ENCODE measurements around the gene SSBP3. TPM values are rescaled to one million over a fixed set of nuclear protein-coding genes. Genes with fewer than 3 reads are reported as not detected.

The SSBP3 gene
- total RNA-seq, 1 experiment from 2014 or later = 115 TPM

DNA sequence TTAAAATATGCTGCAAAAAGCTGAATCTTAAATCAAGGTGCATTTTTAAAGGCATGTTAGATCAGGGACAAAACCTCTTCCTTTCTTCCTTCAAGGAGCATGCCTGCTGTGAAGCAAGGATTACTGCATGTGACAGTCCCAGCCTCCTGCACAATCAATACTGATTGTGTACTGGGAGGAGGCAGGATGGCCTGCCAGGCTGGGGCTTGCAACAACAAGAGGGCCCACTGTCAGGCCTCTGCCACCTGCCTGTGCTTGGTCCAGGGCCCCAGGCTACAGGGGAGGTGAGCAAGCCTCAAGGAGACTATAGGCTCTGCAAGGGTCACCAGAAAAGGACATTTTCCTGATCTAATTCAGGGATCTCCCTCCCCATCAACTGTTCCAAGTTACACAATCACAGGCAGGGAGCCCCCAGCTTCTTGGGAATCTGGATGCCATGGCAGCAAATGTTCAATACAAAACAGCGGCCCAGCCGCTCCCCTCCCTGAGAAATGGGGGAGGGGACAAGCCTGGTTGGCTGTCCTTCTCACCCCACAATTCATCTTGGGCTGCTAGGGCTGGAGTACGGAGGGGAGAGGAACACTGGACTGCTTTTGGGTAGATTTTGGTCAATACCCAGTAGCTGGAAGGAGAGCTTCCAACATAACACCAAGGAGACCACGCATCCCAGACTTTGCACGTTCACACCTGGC, 76.7 kb downstream of the SSBP3 start:
- Mint-ChIP-seq H3K9me3 (no peaks in the 10 kb centered on the region), H3K27me3 (ENCODE audit: low read depth) (no peaks in the 10 kb centered on the region), H3K36me3 (no peaks in the 10 kb centered on the region), H3K4me3 (no peak overlapping the region), H3K27ac (peak overlapping the region; percentile 85), H3K4me1 (peaks cover 96% of the 10 kb centered on the region)
- peak; percentile 10; the same call in 1 of the 2 replicates for ATAC-seq
- ChIA-PET POLR2A (interaction anchor here (0.6 kb wide), 1 partner anchor 14 kb away, joined by 3 read pairs; no protein-coding TSS in a partner anchor), CTCF (interaction anchor here (0.6 to 2.3 kb wide), 3 partner anchors 16 to 208 kb away, joined by 4 to 8 read pairs (median 4); no protein-coding TSS in a partner anchor)
- TF ChIP-seq NR3C1 (CRISPR knock-in tag; conservative IDR thresholded peaks at IDR 0.05; ENCODE audit: low read depth) (no peak), USF2 (CRISPR knock-in tag; IDR thresholded peaks at IDR 0.05) (0 out of 2 replicates have a peak, but pooled peaks have one; percentile 15)
- DNase-seq (ENCODE audit: low spot score) = no peak

DNA sequence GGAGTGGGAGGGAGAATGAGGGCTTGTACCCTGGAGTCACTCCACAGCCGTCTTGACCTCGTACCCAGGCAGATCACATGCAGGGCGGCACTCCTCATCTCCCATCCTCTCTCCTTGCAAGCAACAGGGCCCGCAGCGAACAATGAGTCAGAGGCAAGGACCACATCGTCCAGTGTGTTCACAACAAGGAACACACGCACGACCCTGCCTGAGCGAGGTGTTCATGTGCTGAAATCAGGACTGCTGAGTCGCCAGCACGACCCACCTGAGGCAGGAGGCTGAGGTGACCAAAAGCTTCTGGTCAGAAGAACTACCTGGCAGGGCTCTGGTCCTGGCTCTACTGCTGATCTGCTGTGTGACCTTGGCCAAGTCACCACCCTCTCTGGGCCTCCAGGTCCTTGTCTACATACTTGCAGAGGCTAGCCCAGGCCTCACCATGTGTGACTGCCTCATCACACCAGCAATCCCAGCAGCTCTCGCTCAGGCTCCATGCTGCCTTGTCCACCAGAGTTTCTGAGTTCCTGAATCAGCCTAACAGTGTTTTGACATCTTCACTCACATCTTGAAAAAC, 78.0 kb downstream of the SSBP3 start:
- Mint-ChIP-seq H3K4me3 (peak overlapping the region; percentile 43), H3K27me3 (ENCODE audit: low read depth) (no peaks in the 10 kb centered on the region), H3K36me3 (no peaks in the 10 kb centered on the region), H3K27ac (peak overlapping the region; percentile 85), H3K4me1 (peaks cover 100% of the 10 kb centered on the region), H3K9me3 (no peaks in the 10 kb centered on the region)
- ChIA-PET CTCF (interaction anchor here (1.3 to 2.3 kb wide), 3 partner anchors 15 to 207 kb away, joined by 3 to 8 read pairs (median 4); no protein-coding TSS in a partner anchor), POLR2A (no interaction called here)
- ATAC-seq = peak; percentile 8; the same call in 1 of the 2 replicates
- TF ChIP-seq KAT7 (CRISPR knock-in tag; IDR thresholded peaks at IDR 0.05; ENCODE audit: borderline replicate concordance) (no peak), TCF7 (CRISPR knock-in tag; IDR thresholded peaks at IDR 0.05; ENCODE audit: low read depth) (no peak), TEAD1 (CRISPR knock-in tag; IDR thresholded peaks at IDR 0.05) (0 out of 2 replicates have a peak, but pooled peaks have one; percentile 0), ESRRA (CRISPR knock-in tag; IDR thresholded peaks at IDR 0.05; ENCODE audit: borderline replicate concordance) (no peak), ZNF396 (CRISPR knock-in tag; IDR thresholded peaks at IDR 0.05; ENCODE audit: borderline replicate concordance) (no peak), ZNF423 (CRISPR knock-in tag; IDR thresholded peaks at IDR 0.05) (no peak), NR1H2 (CRISPR knock-in tag; IDR thresholded peaks at IDR 0.05) (no peak), GTF2I (CRISPR knock-in tag; conservative IDR thresholded peaks at IDR 0.05) (peak; percentile 78), ZNF232 (CRISPR knock-in tag; IDR thresholded peaks at IDR 0.05) (no peak), ZNF671 (CRISPR knock-in tag; IDR thresholded peaks at IDR 0.05) (no peak)
- TF ChIP-seq, protein P1, sequence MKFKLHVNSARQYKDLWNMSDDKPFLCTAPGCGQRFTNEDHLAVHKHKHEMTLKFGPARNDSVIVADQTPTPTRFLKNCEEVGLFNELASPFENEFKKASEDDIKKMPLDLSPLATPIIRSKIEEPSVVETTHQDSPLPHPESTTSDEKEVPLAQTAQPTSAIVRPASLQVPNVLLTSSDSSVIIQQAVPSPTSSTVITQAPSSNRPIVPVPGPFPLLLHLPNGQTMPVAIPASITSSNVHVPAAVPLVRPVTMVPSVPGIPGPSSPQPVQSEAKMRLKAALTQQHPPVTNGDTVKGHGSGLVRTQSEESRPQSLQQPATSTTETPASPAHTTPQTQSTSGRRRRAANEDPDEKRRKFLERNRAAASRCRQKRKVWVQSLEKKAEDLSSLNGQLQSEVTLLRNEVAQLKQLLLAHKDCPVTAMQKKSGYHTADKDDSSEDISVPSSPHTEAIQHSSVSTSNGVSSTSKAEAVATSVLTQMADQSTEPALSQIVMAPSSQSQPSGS (CRISPR knock-in tag; IDR thresholded peaks at IDR 0.05; ENCODE audit: borderline replicate concordance, low read depth) = no peak
- TF ChIP-seq, protein P2, sequence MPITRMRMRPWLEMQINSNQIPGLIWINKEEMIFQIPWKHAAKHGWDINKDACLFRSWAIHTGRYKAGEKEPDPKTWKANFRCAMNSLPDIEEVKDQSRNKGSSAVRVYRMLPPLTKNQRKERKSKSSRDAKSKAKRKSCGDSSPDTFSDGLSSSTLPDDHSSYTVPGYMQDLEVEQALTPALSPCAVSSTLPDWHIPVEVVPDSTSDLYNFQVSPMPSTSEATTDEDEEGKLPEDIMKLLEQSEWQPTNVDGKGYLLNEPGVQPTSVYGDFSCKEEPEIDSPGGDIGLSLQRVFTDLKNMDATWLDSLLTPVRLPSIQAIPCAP (CRISPR knock-in tag; IDR thresholded peaks at IDR 0.05) = no peak
- DNase-seq (ENCODE audit: low spot score) = no peak

DNA sequence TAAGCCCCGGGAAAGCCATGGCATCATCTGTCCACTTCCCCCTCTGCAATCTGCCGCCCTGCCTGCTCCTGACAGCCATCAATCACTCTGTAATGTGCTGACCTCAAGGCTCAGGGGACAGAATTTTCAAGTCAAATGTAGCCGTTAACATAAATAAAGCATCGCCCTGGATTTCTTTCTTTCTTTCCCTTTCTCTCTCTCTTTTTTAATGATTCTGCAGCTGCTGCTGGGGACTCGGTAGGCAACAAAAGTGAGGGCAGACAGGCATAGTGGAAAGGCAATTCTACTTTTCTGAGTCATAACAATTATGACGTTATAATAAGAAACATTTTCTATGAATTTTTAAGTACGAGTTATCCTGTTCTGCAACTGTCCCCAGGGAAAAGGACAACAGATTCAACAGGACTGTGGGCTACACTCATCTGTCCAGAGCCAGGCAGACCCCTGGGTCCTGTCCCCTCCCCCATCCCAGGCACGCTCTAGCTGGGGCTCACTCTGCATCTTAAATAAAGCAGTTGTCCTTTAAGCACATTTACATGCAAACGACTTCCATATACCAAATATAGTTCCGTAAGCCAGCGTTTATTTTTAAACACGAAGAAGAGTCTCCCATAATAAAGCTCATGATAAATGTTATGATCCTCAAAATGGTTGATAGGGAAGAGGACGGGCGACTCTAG, 78.7 kb downstream of the SSBP3 start:
- ChIA-PET CTCF (interaction anchor here (1.3 to 1.9 kb wide), 2 partner anchors 14 to 206 kb away, joined by 3 to 4 read pairs; no protein-coding TSS in a partner anchor), POLR2A (no interaction called here)
- Mint-ChIP-seq H3K9me3 (no peaks in the 10 kb centered on the region), H3K4me3 (peak overlapping the region; percentile 43), H3K27ac (peak overlapping the region; percentile 85), H3K36me3 (no peaks in the 10 kb centered on the region), H3K27me3 (ENCODE audit: low read depth) (no peaks in the 10 kb centered on the region), H3K4me1 (peaks cover 100% of the 10 kb centered on the region)
- DNase-seq (ENCODE audit: low spot score) = no peak
- ATAC-seq = peak; percentile 4; the same call in 1 of the 2 replicates
- TF ChIP-seq, protein P3, sequence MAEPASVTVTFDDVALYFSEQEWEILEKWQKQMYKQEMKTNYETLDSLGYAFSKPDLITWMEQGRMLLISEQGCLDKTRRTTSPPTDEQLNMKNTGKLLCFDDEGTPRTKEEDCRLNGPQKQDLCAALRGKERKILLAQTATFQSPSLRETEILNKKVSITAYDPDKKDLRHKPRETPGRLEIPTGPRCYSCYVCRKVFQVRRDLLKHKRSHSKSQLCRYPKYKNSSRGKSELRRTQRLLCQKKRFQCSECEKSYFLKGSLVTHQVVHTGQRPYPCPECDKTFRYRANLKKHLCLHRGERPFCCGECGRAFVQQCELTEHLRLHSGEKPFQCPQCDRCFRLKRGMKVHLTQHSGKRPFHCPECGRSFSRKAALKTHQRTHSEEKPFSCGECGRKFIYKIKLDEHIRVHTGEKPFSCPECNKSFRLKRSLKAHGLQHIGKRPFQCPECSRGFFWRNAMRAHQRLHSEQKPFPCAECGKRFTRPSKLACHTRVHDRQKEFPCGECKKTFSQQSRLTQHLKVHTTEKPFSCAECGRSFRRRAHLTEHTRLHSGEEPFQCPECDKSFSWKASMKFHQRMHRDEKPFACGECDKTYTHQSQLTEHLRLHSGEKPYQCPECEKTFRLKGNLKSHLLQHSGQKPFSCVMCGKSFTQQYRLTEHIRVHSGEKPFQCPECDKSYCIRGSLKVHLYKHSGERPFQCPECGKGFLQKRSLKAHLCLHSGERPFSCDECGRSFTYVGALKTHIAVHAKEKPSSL (CRISPR knock-in tag; conservative IDR thresholded peaks at IDR 0.05) = no peak
- TF ChIP-seq NR3C1 (CRISPR knock-in tag; conservative IDR thresholded peaks at IDR 0.05; ENCODE audit: low read depth) (no peak), PRRX2 (CRISPR knock-in tag; IDR thresholded peaks at IDR 0.05) (no peak), ZMAT4 (CRISPR knock-in tag; IDR thresholded peaks at IDR 0.05) (no peak), ETV6 (CRISPR knock-in tag; IDR thresholded peaks at IDR 0.05) (0 out of 2 replicates have a peak, but pooled peaks have one; percentile 28), TEAD1 (CRISPR knock-in tag; IDR thresholded peaks at IDR 0.05) (0 out of 2 replicates have a peak, but pooled peaks have one; percentile 24), OVOL2 (CRISPR knock-in tag; IDR thresholded peaks at IDR 0.05; ENCODE audit: borderline replicate concordance) (no peak), ZNF121 (CRISPR knock-in tag; IDR thresholded peaks at IDR 0.05) (0 out of 2 replicates have a peak, but pooled peaks have one; percentile 1), ZNF671 (CRISPR knock-in tag; IDR thresholded peaks at IDR 0.05) (no peak)
- TF ChIP-seq, protein P4, sequence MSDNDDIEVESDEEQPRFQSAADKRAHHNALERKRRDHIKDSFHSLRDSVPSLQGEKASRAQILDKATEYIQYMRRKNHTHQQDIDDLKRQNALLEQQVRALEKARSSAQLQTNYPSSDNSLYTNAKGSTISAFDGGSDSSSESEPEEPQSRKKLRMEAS (CRISPR knock-in tag; IDR thresholded peaks at IDR 0.05) = 0 out of 2 replicates have a peak, but pooled peaks have one; percentile 51

Measured in WTC11 (cell line).